ENCODE results near the gene CCDC124.

DNA sequence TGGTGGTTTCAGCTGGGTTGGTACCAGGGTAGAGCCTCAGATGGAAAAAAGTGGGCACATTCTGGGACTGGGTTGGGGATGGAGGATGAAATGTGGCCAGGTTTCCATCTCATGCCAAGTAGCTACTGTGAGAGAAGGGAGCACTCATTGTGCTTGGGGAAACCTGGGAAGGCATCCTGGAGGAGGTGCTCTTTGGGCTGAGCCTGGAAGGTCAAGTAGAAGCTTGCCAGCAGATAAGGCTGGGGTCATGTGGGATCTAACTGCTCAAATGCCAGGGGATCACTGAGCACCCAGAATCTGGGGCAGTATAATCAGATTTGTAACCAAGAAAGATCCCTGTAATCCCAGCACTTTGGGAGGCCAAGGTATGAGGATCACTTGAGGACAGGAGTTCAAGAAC, 25.1 kb downstream of the CCDC124 start:
- TF ChIP-seq ZBTB7A (IDR thresholded peaks at IDR 0.05; ENCODE audit: low read depth) (no peak), CREB1 (IDR thresholded peaks at IDR 0.05; ENCODE audit: low read depth) (no peak), CEBPB (IDR thresholded peaks at IDR 0.05) (no peak), TEAD4 (IDR thresholded peaks at IDR 0.05) (no peak), TAF1 (IDR thresholded peaks at IDR 0.05; ENCODE audit: low read depth) (no peak), NFIC (IDR thresholded peaks at IDR 0.05) (no peak), RAD21 (IDR thresholded peaks at IDR 0.05; ENCODE audit: low read depth) (no peak), EP300 (IDR thresholded peaks at IDR 0.05; ENCODE audit: borderline replicate concordance) (no peak), FOXM1 (IDR thresholded peaks at IDR 0.05; ENCODE audit: borderline replicate concordance, low read depth) (no peak), TCF12 (IDR thresholded peaks at IDR 0.05; ENCODE audit: low read depth) (no peak), YY1 (IDR thresholded peaks at IDR 0.05; ENCODE audit: low read depth) (no peak)
- TF ChIP-seq, protein P1, sequence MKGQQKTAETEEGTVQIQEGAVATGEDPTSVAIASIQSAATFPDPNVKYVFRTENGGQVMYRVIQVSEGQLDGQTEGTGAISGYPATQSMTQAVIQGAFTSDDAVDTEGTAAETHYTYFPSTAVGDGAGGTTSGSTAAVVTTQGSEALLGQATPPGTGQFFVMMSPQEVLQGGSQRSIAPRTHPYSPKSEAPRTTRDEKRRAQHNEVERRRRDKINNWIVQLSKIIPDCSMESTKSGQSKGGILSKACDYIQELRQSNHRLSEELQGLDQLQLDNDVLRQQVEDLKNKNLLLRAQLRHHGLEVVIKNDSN (IDR thresholded peaks at IDR 0.05), result no peak
- TF ChIP-seq, protein P2, sequence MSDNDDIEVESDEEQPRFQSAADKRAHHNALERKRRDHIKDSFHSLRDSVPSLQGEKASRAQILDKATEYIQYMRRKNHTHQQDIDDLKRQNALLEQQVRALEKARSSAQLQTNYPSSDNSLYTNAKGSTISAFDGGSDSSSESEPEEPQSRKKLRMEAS (IDR thresholded peaks at IDR 0.05), result no peak
- TF ChIP-seq, protein P3, sequence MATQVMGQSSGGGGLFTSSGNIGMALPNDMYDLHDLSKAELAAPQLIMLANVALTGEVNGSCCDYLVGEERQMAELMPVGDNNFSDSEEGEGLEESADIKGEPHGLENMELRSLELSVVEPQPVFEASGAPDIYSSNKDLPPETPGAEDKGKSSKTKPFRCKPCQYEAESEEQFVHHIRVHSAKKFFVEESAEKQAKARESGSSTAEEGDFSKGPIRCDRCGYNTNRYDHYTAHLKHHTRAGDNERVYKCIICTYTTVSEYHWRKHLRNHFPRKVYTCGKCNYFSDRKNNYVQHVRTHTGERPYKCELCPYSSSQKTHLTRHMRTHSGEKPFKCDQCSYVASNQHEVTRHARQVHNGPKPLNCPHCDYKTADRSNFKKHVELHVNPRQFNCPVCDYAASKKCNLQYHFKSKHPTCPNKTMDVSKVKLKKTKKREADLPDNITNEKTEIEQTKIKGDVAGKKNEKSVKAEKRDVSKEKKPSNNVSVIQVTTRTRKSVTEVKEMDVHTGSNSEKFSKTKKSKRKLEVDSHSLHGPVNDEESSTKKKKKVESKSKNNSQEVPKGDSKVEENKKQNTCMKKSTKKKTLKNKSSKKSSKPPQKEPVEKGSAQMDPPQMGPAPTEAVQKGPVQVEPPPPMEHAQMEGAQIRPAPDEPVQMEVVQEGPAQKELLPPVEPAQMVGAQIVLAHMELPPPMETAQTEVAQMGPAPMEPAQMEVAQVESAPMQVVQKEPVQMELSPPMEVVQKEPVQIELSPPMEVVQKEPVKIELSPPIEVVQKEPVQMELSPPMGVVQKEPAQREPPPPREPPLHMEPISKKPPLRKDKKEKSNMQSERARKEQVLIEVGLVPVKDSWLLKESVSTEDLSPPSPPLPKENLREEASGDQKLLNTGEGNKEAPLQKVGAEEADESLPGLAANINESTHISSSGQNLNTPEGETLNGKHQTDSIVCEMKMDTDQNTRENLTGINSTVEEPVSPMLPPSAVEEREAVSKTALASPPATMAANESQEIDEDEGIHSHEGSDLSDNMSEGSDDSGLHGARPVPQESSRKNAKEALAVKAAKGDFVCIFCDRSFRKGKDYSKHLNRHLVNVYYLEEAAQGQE (IDR thresholded peaks at IDR 0.05; ENCODE audit: low read depth), result no peak
